WTC11 (cell line): ENCODE data around the gene CFL1. TPM values are rescaled to one million over a fixed set of nuclear protein-coding genes. Genes with fewer than 3 reads are reported as not detected.

ENCODE experiments used
- ATAC-seq: fragments of 200-7000 bp; cut with Tn5 transposase; 2 replicates; pipeline ENCODE4 v1.10.0; 2021; ENCODE audit warnings: mild to moderate bottlenecking, moderate library complexity
- CTCF ChIA-PET: fragments of 300-600 bp; sonication (Branson Sonifier 250); formaldehyde crosslinking; loops from one replicate; lab custom pipeline; 2021; ENCODE audit warnings: antibody characterized with exemption; lab: Charles Lee
- POLR2A ChIA-PET: fragments of 350-600 bp; sonication (Branson Sonifier 250); formaldehyde crosslinking; loops from one replicate; lab custom pipeline; 2021; ENCODE audit warnings: antibody characterized with exemption; lab: Charles Lee
- DNase-seq: peaks from one replicate; pipeline ENCODE4 v3.0.0; 2021; ENCODE audit warnings: low spot score
- H3K27ac Mint-ChIP-seq: 2 replicates; pipeline ENCODE4 v1.8.0; 2021; ENCODE audit warnings: mixed read lengths
- H3K27me3 Mint-ChIP-seq: 2 replicates; pipeline ENCODE4 v1.8.0; 2021; ENCODE audit warnings: low read depth, mild to moderate bottlenecking, moderate library complexity, mixed read lengths
- H3K36me3 Mint-ChIP-seq: 2 replicates; pipeline ENCODE4 v1.8.0; 2021; ENCODE audit warnings: mixed read lengths
- H3K4me1 Mint-ChIP-seq: 2 replicates; pipeline ENCODE4 v1.8.0; 2022; ENCODE audit warnings: mixed read lengths
- H3K4me3 Mint-ChIP-seq: 2 replicates; pipeline ENCODE4 v1.8.0; 2021; ENCODE audit warnings: mild to moderate bottlenecking, moderate library complexity, mixed read lengths
- H3K9me3 Mint-ChIP-seq: 2 replicates; pipeline ENCODE4 v1.8.0; 2021; ENCODE audit warnings: mixed read lengths
- AFF4 ChIP-seq: sonication (generic); formaldehyde crosslinking; IDR thresholded peaks from 2 replicates; pipeline ENCODE4 v1.8.1; 2023; ENCODE audit warnings: mild to moderate bottlenecking, missing genetic modification reagents, borderline replicate concordance
- CDX4 ChIP-seq: fragments of 250-450 bp; sonication (Bioruptor Pico); IDR thresholded peaks from 2 replicates; pipeline ENCODE4 v1.9.0; 2021; ENCODE audit warnings: moderate library complexity, mild to moderate bottlenecking, inconsistent platforms, borderline replicate concordance
- E2F1 ChIP-seq: sonication (generic); formaldehyde crosslinking; IDR thresholded peaks from 2 replicates; pipeline ENCODE4 v1.8.0; 2022; ENCODE audit warnings: mild to moderate bottlenecking, missing genetic modification reagents
- EMX1 ChIP-seq: fragments of 250-450 bp; sonication (Bioruptor Pico); IDR thresholded peaks from 2 replicates; pipeline ENCODE4 v1.8.0; 2021; ENCODE audit warnings: mild to moderate bottlenecking
- ERG ChIP-seq: fragments of 250-450 bp; sonication (Bioruptor Pico); IDR thresholded peaks from 2 replicates; pipeline ENCODE4 v1.8.0; 2021; ENCODE audit warnings: mild to moderate bottlenecking
- GTF2I ChIP-seq: fragments of 250-450 bp; sonication (Bioruptor Pico); conservative IDR thresholded peaks from 2 replicates; pipeline ENCODE4 v1.4.0; 2021; ENCODE audit warnings: mild to moderate bottlenecking
- MLX ChIP-seq: sonication (generic); formaldehyde crosslinking; IDR thresholded peaks from 2 replicates; pipeline ENCODE4 v1.8.1; 2023; ENCODE audit warnings: mild to moderate bottlenecking, missing genetic modification reagents, moderate library complexity
- NR3C1 ChIP-seq: sonication (generic); formaldehyde crosslinking; conservative IDR thresholded peaks from 2 replicates; pipeline ENCODE4 v1.8.1; 2023; ENCODE audit warnings: low read depth, mild to moderate bottlenecking, missing genetic modification reagents
- OVOL2 ChIP-seq: fragments of 250-450 bp; sonication (Bioruptor Pico); IDR thresholded peaks from 2 replicates; pipeline ENCODE4 v1.9.0; 2021; ENCODE audit warnings: mild to moderate bottlenecking, borderline replicate concordance
- PRDM15 ChIP-seq: sonication (generic); formaldehyde crosslinking; IDR thresholded peaks from 2 replicates; pipeline ENCODE4 v1.8.0; 2022; ENCODE audit warnings: missing genetic modification reagents
- RELA ChIP-seq: sonication (generic); formaldehyde crosslinking; IDR thresholded peaks from 2 replicates; pipeline ENCODE4 v1.8.1; 2022; ENCODE audit warnings: missing genetic modification reagents, mild to moderate bottlenecking, borderline replicate concordance
- SOX15 ChIP-seq: fragments of 250-450 bp; sonication (Bioruptor Pico); IDR thresholded peaks from 2 replicates; pipeline ENCODE4 v1.9.0; 2021; ENCODE audit warnings: mild to moderate bottlenecking
- USF2 ChIP-seq: sonication (generic); formaldehyde crosslinking; IDR thresholded peaks from 2 replicates; pipeline ENCODE4 v1.8.1; 2023; ENCODE audit warnings: mild to moderate bottlenecking, missing genetic modification reagents, moderate library complexity
- ZMAT4 ChIP-seq: fragments of 250-450 bp; sonication (Bioruptor Pico); IDR thresholded peaks from 2 replicates; pipeline ENCODE4 v1.9.0; 2021; ENCODE audit warnings: mild to moderate bottlenecking
- ZNF317 ChIP-seq: sonication (generic); formaldehyde crosslinking; IDR thresholded peaks from 2 replicates; pipeline ENCODE4 v1.8.1; 2023; ENCODE audit warnings: low read depth, mild to moderate bottlenecking, moderate library complexity, missing genetic modification reagents, borderline replicate concordance
- ZNF416 ChIP-seq: fragments of 250-450 bp; sonication (Bioruptor Pico); IDR thresholded peaks from 2 replicates; pipeline ENCODE4 v1.9.0; 2021; ENCODE audit warnings: mild to moderate bottlenecking, inconsistent platforms
- total RNA-seq: library from RNA; stranded (reverse); gene quantifications from 3 replicates; pipeline ENCODE4 v1.2.3, GENCODE V29; 2021

The CFL1 gene
- total RNA-seq, 1 experiment from 2014 or later, result 1,073 TPM

- TF ChIP-seq SOX15 (CRISPR knock-in tag) (no peak), GTF2I (CRISPR knock-in tag) (no peak), USF2 (no peak), AFF4 (CRISPR knock-in tag) (no peak), E2F1 (CRISPR knock-in tag) (no peak), OVOL2 (CRISPR knock-in tag) (no peak), RELA (CRISPR knock-in tag) (no peak), EMX1 (CRISPR knock-in tag) (no peak), MLX (CRISPR knock-in tag) (no peak), CDX4 (CRISPR knock-in tag) (no peak), ZNF416 (no peak), NR3C1 (CRISPR knock-in tag) (no peak), ERG (CRISPR knock-in tag) (no peak), ZNF317 (CRISPR knock-in tag) (no peak), PRDM15 (no peak), ZMAT4 (CRISPR knock-in tag) (no peak)
- Mint-ChIP-seq H3K9me3 (no peaks in the 10 kb centered on the region), H3K4me1 (no peaks in the 10 kb centered on the region), H3K27ac (no peak overlapping the region), H3K27me3 (peaks cover 6% of the 10 kb centered on the region), H3K4me3 (no peak overlapping the region), H3K36me3 (no peaks in the 10 kb centered on the region)
- ATAC-seq (no peak), DNase-seq (no peak)
- POLR2A ChIA-PET, result no interaction called here
- CTCF ChIA-PET, result interaction anchor here (0.7 to 3.9 kb wide), 3 partner anchors 11 to 67 kb away, joined by 4 to 51 read pairs (median 4); partner anchors contain the start of gene AP5B1
Measured at GRCh38 chr11:65811764-65812475, 46.1 kb downstream of the CFL1 start.
